Measurements from ENCODE around the gene ALKBH4.

Gene ALKBH4

GRCh38 chr7:102454468-102454867 lies 10.2 kb downstream of the ALKBH4 start:
- H3K4me3 ChIP-seq (ENCODE audit: low read length): no peak overlapping the region
- no peak for DNase-seq (ENCODE audit: low read depth)
- no peak for TF ChIP-seq CTCF (conservative IDR thresholded peaks at IDR 0.05; ENCODE audit: low read depth, low read length)

GRCh38 chr7:102453319-102453718 lies 11.3 kb downstream of the ALKBH4 start:
- no peak for TF ChIP-seq CTCF (conservative IDR thresholded peaks at IDR 0.05; ENCODE audit: low read depth, low read length)
- DNase-seq (ENCODE audit: low read depth): no peak
- H3K4me3 ChIP-seq (ENCODE audit: low read length): no peak overlapping the region

- no peak for TF ChIP-seq CTCF (conservative IDR thresholded peaks at IDR 0.05; ENCODE audit: low read depth, low read length)
- DNase-seq (ENCODE audit: low read depth): no peak
- H3K4me3 ChIP-seq (ENCODE audit: low read length): no peak overlapping the region
Measured at GRCh38 chr7:102452451-102452850, 12.2 kb downstream of the ALKBH4 start.

GRCh38 chr7:102451371-102452054 lies 13.2 kb downstream of the ALKBH4 start:
- DNase-seq (ENCODE audit: low read depth): no peak
- no peak overlapping the region for H3K4me3 ChIP-seq (ENCODE audit: low read length)
- no peak for TF ChIP-seq CTCF (conservative IDR thresholded peaks at IDR 0.05; ENCODE audit: low read depth, low read length)

- TF ChIP-seq CTCF (conservative IDR thresholded peaks at IDR 0.05; ENCODE audit: low read depth, low read length): peak; percentile 21
- DNase-seq (ENCODE audit: low read depth): no peak
- no peak overlapping the region for H3K4me3 ChIP-seq (ENCODE audit: low read length)
Measured at GRCh38 chr7:102450242-102450641, 14.4 kb downstream of the ALKBH4 start.

- no peak for TF ChIP-seq CTCF (conservative IDR thresholded peaks at IDR 0.05; ENCODE audit: low read depth, low read length)
- no peak overlapping the region for H3K4me3 ChIP-seq (ENCODE audit: low read length)
- DNase-seq (ENCODE audit: low read depth): no peak
Measured at GRCh38 chr7:102449136-102449535, 15.5 kb downstream of the ALKBH4 start.

GRCh38 chr7:102447311-102447710 lies 17.4 kb downstream of the ALKBH4 start:
- DNase-seq (ENCODE audit: low read depth): no peak
- H3K4me3 ChIP-seq (ENCODE audit: low read length): no peak overlapping the region
- TF ChIP-seq CTCF (conservative IDR thresholded peaks at IDR 0.05; ENCODE audit: low read depth, low read length): no peak
